Kidney tubule cell (primary cell): ENCODE results near the gene ZNF587.
"Not testable (repeated sequence)": the region's sequence is repeated elsewhere in the genome, so short reads cannot be mapped to it uniquely, and the experiment has no call there.

Source experiments
- DNase-seq: peaks from one replicate; pipeline ENCODE4 v3.0.0-alpha.2; 2018; ENCODE audit warnings: low spot score

ZNF587 gene

DNA sequence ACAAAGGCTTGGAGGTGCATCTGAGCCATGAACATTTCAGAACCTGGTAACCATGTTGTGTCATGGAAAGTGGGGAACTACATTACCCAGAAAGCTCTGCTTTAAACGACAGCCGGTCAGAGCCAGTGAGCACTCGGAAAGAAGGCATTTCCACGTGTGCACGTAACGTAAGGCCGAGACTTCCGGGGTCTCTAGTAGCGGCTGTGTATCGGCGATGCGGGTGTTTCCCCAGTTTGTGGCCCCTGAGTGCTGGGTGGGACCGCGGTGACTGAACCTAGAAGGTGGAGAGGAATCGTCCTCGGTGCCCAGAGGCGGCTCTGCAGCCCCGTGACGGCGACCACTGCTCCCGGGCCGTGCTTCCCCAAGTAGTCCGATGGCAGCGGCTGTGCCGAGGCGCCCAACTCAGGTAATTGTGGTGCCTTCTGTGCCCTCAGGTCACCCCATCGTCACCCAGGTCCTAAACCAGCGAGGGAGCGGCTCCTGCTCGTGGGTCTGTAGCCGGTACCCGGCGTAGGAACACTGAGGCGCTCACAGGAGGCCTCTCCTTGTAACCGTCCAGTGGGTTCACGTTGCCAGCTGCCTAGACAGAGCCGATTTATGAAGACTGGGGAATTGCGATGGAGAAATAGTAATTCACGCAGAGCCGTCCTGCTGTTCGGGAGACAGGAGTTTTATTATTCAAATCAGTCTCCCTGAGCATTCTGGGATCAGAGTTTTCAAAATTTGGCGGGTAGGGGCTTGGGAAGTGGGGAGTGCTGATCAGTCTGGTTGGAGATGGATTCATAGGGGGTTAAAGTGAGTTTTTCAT lies at the start of gene ZNF587:
ZNF587 (plus strand) TSS at position 194 of the 808 bp plus-strand sequence; CDS start at position 374, 180 bp downstream.
- DNase-seq, result peak; percentile 90

DNA sequence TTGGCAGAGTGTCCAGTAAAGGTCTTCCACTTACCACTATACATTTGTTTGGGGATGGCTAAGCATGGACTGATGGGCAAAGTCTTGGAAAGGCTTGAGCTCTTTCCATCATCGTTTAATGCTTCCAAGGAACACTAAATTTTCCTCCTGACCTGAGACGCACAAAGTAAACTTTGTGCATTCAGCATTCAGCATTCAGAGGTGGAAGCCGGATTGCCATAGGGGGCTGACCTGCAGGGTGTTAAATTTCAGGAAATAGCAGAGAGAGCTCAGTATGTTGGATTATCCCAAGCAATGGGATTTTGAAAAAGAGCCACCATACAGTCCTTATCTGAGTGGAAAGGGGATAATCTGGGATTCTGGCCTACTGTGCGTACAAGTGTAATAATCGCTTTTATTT lies 49.0 kb upstream of the ZNF587 start:
- DNase-seq, result no peak

DNA sequence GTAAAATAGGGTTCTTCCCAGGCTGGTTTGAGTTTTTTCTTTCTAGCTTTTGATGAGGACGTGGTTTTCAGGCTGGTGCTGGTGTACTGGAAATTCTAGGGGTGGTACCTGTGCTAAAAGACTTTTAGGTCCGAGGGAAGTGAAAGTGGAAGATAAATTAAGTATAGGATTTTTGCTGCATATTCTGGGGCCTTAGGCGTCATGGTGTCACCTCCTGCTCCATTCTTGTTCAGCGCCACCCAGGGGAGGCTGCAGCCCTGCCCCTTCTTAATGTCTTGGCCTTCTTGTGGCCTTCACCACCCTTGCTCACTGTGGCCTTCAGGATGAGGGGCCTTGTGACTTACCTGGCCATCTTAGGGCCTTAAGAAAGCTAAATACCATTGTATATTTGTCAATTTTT lies 47.4 kb upstream of the ZNF587 start:
- DNase-seq, result no peak

DNA sequence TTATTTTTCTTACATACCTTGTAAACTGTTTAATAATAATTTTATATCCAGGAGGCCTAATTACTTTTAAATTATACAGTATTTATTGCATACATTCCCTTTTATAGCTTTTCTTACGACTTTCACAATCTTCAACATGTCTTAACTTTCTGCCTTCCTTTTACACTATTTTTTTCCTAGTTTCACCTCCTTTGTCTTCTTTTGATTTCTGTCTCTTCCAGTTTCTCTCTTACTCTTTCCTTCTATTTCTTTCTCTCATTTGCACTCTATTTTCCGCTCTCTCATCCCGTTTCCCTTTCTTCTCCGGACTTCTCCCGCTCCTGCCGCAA lies 46.4 kb upstream of the ZNF587 start:
- DNase-seq, result no peak

GRCh38 chr19:57803594-57804325 lies 45.9 kb upstream of the ZNF587 start:
- DNase-seq, result peak; percentile 97

DNA sequence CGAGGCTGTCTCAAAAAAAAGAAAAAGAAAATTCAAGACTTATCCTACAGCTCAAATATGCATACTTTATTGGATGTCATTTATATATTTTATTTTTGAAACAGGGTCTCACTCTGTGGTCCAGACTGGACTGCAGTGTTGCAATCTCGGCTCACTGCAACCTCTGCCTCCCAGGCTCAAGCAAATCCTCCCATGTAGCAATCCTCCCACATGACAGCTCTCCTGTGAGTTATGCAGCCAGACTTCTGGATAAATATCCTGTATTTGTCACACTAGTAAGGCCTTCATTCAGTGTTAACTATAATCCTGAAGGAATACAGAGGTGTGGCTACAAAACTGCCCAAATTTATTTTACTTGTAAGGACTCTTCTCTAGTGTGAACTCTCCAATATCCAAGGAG lies 42.1 kb upstream of the ZNF587 start:
- DNase-seq, result no peak

DNA sequence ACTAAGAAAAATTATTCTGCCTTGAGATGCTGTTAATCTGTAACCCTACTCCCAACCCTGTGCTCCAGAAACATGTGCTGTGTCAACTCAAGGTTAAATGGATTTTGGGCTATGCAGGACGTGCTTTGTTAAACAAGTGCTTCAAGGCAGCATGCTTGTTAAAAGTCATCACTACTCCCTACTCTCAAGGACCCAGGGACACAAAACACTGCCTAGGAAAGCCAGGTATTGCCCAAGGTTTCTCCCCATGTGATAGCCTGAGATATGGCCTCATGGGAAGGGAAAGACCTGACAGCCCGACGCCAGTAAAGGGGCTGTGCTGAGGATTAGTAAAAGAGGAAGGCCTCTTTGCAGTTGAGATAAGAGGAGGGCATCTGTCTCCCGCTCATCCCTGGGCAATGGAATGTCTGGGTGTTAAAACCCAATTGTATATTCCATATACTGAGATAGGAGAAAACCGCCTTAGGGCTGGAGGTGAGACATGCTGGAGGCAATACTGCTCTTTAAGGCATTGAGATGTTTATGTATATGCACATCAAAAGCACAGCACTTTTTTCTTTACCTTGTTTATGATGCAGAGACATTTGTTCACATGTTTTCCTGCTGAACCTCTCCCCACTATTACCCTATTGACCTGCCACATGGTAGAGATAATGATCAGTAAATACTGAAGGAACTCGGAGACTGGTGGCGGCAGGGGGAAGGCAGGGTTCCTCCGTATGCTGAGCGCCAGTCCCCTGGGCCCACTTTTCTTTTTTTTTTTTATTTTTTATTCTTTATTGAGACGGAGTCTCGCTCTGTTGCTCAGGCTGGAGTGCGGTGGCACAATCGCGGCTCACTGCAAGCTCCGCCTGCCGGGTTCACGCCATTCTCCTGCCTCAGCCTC lies 39.0 kb upstream of the ZNF587 start:
- not testable (repeated sequence) for DNase-seq

DNA sequence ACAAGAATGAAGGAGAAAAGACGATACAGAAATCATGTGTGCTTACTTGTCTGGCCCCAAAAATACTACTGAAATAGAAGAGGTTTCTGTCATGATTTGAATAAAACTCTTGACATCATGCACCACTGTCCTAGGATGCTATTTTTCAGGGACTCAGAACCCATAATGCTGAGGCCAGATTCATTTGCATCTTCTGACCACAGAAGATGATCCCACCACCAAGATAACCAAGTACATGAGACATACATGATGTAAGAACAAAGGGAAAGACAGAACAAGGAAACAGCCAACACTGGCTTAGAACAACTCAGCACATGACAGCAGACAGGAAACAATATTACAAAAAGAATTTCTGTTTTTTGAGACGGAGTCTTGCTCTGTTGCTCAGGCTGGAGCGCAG lies 37.4 kb upstream of the ZNF587 start:
- no peak for DNase-seq

GRCh38 chr19:57812975-57813820 lies 36.5 kb upstream of the ZNF587 start:
- DNase-seq, result not testable (repeated sequence)

DNA sequence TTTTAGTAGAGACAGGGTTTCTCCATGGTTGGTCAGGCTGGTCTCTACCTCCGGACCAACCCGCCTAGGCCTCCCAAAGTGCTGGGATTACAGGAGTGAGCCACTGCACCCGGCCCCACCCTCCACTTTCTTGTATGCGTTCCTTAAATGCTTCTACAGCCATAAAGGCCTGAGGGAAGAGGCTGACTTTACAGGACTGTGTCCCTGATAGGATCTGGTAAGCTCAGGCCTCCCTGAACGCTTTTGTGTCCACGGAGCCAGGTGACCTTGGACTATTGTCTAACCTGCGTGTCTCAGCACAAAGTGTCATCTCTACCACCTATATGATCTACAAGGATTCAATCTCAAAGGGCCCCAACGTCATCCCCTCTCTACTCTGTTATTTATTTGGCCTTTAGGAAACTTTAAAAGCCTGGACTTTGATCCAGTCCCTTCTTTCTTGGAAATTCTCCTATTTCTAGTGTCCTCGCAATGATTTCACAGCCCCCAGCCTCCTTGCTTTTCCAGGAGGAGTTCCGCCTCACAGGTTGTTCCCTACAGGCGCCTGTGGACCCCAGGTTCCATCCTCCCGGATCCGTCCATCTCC lies 35.6 kb upstream of the ZNF587 start:
- DNase-seq, result peak; percentile 32

DNA sequence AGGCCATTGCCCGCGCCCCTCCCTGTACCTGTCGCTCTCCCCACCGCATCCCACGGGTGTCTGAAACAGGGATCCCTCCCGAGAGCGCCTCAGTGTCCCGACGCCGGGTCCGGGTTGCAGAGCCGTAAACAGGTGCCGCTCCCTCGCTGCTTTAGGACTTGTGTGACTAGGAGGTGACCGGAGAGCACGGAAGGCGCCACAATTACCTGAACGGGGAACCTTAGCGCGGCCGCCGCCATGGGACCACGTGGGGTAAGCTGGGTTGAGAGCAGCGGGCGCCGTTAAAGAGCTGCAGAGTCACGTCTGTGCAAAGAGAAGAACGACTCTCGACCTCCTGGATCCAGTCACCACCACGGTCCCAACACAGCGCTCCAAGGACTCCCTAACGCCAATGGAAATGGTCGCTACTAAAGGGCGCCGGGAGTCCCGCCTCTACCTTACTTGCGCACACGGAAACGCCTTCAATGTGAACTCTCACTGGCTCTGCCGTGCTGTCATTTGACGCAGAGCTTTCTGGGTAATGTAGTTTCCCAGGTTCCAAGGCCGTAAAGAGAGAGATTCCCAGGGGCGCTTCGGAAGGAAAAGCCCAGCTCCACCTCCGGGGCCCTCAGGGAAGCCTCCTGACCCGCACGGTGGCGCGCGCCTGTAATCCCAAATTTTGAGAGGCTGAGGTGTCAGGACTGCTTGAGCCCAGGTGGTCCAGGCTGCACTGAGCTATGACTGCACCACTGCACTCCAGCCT lies 35.0 kb upstream of the ZNF587 start, which contains the start of gene ZNF552:
ZNF552 (minus strand) TSS at position 409 of the 742 bp plus-strand sequence; CDS start at position 239, 170 bp downstream.
- DNase-seq, result peak; percentile 94

DNA sequence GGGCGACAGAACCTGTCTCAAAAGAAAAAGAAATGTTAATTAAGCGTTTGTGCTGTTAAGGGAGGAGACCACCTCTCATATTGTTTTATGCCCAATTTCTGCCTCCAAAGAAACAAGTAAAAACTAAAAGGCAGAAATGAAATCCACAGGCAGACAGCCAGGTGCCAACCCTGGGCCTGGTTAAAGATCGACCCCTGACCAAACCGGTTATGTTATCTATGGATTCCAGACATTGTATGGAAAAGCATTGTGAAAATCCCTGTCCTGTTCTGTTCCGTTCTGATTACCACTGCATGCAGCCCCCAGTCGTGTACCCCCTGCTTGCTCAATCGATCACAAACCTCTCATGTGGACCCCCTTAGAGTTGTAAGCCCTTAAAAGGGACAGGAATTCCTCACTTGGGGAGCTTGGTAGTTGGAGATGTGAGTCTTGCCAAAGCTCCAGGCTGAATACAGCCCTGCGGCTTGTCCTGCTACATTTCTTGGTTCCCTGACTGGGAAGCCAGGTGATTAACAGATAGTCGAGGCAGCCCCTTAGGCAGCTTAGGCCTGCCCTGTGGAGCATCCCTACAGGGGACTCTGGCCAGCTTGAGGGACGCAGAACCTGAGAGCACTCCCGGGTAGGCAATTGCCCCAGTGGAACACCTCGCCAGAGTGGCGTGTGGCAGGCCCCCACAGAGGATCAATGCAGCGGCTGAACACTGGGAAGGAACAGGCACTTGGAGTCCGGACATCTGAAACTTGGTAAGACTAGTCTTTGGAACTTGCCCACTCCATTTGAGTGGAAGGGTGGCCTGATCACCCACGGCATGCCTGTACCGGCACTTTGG lies 34.2 kb upstream of the ZNF587 start:
- no peak for DNase-seq

- DNase-seq, result no peak
Observed at GRCh38 chr19:57816652-57817051, 33.0 kb upstream of the ZNF587 start.

- no peak for DNase-seq
Observed at GRCh38 chr19:57817976-57818375, 31.7 kb upstream of the ZNF587 start.

- no peak for DNase-seq
Observed at GRCh38 chr19:57818378-57818777, 31.3 kb upstream of the ZNF587 start.

- DNase-seq, result peak; percentile 97
Observed at GRCh38 chr19:57819475-57820148, 30.0 kb upstream of the ZNF587 start.

GRCh38 chr19:57820599-57820998 lies 29.1 kb upstream of the ZNF587 start:
- DNase-seq, result no peak

DNA sequence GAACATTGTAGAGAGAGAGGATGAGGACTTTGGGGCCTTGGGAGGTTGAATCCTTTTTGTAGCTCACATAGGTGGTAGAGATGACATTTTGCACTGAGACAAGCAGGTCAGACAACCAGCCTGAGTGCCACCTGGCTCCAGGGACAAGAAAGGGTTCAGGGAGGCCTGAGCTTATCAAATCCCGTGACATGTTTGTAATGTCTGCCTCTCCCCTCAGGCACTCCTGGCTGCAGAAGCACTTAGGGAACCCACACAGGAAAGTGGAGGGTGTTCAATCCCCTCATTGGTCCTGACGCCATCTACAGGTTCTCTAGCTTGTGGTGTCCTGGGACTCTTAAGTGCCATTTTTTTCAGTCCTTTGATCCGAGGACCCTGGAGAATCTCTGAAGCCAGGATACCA lies 28.6 kb upstream of the ZNF587 start:
- DNase-seq, result not testable (repeated sequence)

GRCh38 chr19:57821501-57821900 lies 28.2 kb upstream of the ZNF587 start:
- not testable (repeated sequence) for DNase-seq
